GM13977 (cell line): Measurements from ENCODE around the gene FAM171A1.
"Not testable (repeated sequence)": the region's sequence is repeated elsewhere in the genome, so short reads cannot be mapped to it uniquely, and the experiment has no call there.

Experiments used
- DNase-seq: peaks from one replicate; pipeline ENCODE4 v3.0.0; 2012; ENCODE audit warnings: low spot score
- in situ Hi-C: fragments of 300-500 bp; cut with MboI; formaldehyde crosslinking; loops from one replicate; pipeline ENCODE4 v1.12.0; 2022; ENCODE audit warnings: low sequenced_read_pairs, low pct_unique_long_range_greater_than_20kb, mixed read lengths, inconsistent platforms; ENCODE audit not compliant: unreplicated experiment
- TF ChIP-seq, protein P1 (sequence below): IDR thresholded peaks from 2 replicates; pipeline ENCODE4 v1.5.1; 2012; ENCODE audit warnings: mild to moderate bottlenecking, control low read depth; ENCODE audit not compliant: insufficient read depth; ENCODE audit errors: extremely low read depth, missing control alignments

FAM171A1 gene

DNA sequence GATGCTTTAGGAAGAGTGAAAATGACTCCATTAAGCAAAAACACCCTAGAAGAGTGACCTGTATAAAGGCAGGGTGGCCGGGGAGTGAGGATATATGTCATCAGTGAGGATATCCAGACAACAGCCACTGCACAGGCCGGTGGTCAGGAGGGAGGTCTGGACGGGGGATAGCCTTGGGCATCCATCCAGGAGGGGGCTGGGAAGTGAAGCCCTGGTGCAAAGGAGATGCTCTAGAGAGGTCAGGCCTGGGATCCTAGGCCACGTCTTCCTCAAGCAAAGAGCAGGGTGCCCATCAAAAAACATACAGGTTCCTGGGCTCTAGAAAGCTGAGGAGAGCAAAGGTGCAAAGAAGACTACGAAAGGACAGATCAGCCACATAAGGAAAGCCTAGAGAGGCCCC is 25.6 kb downstream of the FAM171A1 start:
- in situ Hi-C loops, result no loop called here
- DNase-seq, result no peak
- TF ChIP-seq, protein P1, sequence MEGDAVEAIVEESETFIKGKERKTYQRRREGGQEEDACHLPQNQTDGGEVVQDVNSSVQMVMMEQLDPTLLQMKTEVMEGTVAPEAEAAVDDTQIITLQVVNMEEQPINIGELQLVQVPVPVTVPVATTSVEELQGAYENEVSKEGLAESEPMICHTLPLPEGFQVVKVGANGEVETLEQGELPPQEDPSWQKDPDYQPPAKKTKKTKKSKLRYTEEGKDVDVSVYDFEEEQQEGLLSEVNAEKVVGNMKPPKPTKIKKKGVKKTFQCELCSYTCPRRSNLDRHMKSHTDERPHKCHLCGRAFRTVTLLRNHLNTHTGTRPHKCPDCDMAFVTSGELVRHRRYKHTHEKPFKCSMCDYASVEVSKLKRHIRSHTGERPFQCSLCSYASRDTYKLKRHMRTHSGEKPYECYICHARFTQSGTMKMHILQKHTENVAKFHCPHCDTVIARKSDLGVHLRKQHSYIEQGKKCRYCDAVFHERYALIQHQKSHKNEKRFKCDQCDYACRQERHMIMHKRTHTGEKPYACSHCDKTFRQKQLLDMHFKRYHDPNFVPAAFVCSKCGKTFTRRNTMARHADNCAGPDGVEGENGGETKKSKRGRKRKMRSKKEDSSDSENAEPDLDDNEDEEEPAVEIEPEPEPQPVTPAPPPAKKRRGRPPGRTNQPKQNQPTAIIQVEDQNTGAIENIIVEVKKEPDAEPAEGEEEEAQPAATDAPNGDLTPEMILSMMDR, result no peak

DNA sequence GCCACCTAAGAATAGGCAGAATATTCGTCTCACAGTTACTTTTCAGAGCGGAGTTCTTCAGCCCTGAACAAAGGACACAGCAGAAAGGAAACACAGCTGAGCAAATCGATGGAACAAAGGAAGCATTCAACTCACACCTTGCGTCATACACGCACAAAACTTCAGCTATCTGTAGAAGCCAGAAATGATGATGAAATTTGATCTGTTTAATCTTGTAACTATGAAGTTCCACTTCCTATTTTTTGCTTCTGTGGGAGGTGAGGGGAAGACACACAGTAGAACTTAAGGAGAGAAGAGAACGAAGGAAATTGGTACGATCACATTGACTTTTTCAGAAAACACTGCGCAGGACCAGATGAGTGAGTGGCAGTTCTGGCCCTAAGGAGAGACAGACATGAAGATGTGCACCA is 26.2 kb downstream of the FAM171A1 start:
- in situ Hi-C loops, result no loop called here
- TF ChIP-seq, protein P1, result no peak
- DNase-seq, result no peak

DNA sequence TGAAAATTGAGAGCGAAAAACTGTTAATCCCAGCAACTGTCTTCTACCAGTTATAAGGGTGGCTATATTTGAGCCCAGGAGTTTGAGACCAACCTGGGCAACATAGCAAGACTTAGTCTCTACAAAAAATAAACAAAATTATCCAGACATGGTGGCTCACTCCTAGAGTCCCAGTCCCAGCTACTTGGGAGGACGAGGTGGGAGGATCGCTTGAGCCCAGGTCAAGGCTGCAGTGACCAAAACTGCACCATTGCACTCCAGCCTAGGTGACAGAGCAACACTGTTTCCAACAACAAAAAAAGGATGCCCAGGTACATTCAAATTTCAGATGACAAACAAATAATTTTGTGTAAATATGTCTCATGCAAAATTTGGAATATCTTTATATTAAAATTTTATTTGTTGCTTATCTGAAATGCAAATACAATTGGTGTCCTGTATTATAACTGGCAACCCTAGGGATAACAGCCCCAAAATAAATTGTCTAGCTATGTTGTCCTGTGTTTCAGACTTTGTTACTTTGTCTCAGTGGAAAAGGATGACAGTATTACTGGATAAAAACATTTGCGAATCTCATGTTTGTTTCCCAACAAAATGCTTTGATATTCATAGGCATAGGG is 26.7 kb downstream of the FAM171A1 start:
- in situ Hi-C loops, result no loop called here
- DNase-seq, result no peak
- TF ChIP-seq, protein P1, result no peak

DNA sequence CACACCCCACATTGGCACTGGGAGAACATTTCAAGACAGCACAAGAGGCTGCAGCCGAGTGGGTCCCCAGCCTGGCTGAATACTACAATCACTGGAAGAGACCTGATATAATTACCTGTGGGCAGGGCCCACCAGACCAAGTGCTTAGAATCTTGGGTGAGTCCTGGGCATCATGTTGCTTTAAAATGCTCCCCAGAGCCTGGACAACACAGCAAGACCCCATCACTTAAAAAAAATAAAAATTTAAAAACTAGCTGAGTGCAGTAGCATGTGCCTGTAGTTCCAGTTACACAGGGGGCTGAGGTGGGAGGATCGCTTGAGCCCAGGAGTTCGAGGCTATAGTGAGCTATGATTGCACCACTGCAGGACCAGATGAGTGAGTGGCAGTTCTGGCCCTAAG is 28.1 kb downstream of the FAM171A1 start:
- TF ChIP-seq, protein P1, result no peak
- in situ Hi-C loops, result no loop called here
- DNase-seq, result no peak

DNA sequence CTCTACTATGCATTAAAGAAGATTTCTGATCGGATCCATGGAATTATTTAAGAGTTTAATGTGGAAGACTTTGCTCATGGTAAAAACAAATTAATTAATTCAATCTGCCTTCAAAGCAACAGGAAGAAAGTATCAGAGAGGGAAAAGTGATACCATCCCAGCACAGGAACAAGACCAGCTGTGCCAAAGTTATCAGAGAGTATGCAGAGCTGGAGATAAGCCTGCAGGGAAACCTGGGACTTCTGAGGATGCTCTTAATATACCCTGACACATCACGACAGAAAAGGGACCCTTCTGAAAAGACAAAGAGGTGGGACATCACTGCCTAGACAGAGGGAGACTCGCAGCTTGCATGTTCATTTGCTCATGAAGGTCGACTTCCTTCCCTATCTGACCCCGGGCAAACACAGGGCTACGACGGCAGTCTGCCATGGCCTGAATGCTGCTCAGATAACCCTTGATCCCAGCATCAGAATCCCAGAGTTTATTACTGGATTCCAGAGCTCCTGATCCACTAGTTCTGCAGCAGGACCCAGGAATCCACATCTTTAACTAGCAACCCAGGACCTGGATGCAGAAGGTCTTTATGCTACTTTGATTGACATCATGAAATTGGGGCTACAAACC is 29.5 kb downstream of the FAM171A1 start:
- no peak for DNase-seq
- TF ChIP-seq, protein P1, result no peak

DNA sequence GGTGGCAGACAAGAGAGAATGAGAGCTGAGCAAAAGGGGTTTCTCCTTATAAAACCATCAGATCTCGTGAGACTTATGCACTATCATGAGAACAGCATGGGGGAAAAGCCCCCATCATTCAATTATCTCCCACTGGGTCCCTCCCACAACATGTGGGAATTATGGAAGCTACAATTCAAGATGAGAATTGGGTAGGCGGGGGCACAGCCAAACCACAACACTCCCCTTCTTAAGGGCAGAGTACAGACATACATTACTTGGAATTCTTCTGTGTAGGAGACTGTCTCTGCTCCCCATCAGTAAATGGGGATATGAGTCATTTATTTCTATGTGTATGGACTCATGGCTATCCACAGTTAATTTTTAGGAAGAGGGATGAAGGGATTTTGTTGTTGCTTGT is 31.2 kb downstream of the FAM171A1 start:
- no peak for DNase-seq
- in situ Hi-C loops, result no loop called here
- TF ChIP-seq, protein P1, result no peak

More for the DNA sequence above, 29.5 kb downstream of the FAM171A1 start:
- in situ Hi-C loops, result no loop called here

DNA sequence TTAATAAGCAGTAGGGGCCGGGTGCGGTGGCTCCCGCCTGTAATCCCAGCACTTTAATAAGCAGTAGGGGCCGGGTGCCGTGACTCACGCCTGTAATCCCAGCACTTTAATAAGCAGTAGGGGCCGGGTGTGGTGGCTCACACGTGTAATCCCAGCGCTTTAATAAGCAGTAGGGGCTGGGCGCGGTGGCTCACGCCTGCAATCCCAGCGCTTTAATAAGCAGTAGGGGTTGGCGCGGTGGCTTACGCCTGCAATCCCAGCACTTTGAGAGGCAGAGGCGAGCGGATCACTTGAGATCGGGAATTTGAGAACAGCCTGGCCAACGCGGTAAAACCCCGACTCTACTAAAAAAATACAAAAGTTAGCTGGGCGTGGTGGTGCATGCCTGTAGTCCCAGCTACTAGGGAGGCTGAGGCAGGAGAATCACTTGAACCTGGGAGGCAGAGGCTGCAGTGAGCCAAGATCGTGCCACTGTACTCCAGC is 33.6 kb downstream of the FAM171A1 start:
- in situ Hi-C loops, result not testable (repeated sequence)

More for the DNA sequence above, 33.6 kb downstream of the FAM171A1 start:
- DNase-seq, result not testable (repeated sequence)
